OCI-LY7 (cell line): ENCODE measurements around the gene EPHA10.

Experiments used
- CTCF ChIP-seq: fragments of 200-600 bp; sonication (generic); conservative IDR thresholded peaks from 2 replicates; pipeline ENCODE4 v1.5.1; 2014; ENCODE audit warnings: mild to moderate bottlenecking, antibody characterized with exemption, low read length, moderate library complexity, mixed read lengths
- EZH2phosphoT487 ChIP-seq: fragments of 200-600 bp; sonication (generic); IDR thresholded peaks from 2 replicates; pipeline ENCODE4 v1.6.1; 2018; ENCODE audit warnings: low read depth, borderline replicate concordance, mild to moderate bottlenecking, mixed run types, antibody characterized with exemption, low read length, moderate library complexity, mixed read lengths

GRCh38 chr1:37761416-37762095, 3.4 kb downstream of the EPHA10 start:
- TF ChIP-seq CTCF (no peak), EZH2phosphoT487 (no peak)
